Right lung (tissue), 5 donors: ENCODE data around the gene ZCCHC12. TPM values are rescaled to one million over a fixed set of nuclear protein-coding genes. Genes with fewer than 3 reads are reported as not detected.

ENCODE experiments used
- DNase-seq, 2 donors: peaks; one replicate each; pipeline ENCODE4 v3.0.0-alpha.2; 2013
- polyA plus RNA-seq, 5 donors: library from polyadenylated mRNA; unstranded; fragments of 120-200 nt; gene quantifications; one replicate each; pipeline versions ENCODE4 v1.2.1 to v1.2.3, GENCODE V29; 2013; ENCODE audit warnings: inconsistent platforms in 1 of 5, low replicate concordance in 1 of 5; ENCODE audit not compliant: insufficient read length in 5 of 5, insufficient read depth in 1 of 5

The ZCCHC12 gene
- polyA plus RNA-seq, 5 donors = 0.31 to 0.75 (median 0.45) TPM

- no peak for DNase-seq
These were observed 41.6 kb downstream of the ZCCHC12 start for GRCh38 chrX:118865231-118865630.

GRCh38 chrX:118867251-118867650, 43.6 kb downstream of the ZCCHC12 start:
- DNase-seq = peak; percentile 24 to 30

- no peak for DNase-seq
These were observed 48.5 kb downstream of the ZCCHC12 start for GRCh38 chrX:118872102-118872566.

Other genes with a start within 250 kb of the ZCCHC12 start
- 10 to 100 TPM; 37.4 to 53.7 (median 43.5) TPM for gene IL13RA1, start 96.2 kb upstream of the ZCCHC12 start, polyA plus RNA-seq
- gene LONRF3, start 150.8 kb downstream of the ZCCHC12 start, polyA plus RNA-seq = 1 to 10 TPM; 2.4 to 3.7 (median 2.9) TPM
- not detected for gene CT47C1, start 249.2 kb downstream of the ZCCHC12 start, polyA plus RNA-seq